Measurements from ENCODE around the gene TENM4. TPM values are rescaled to one million over a fixed set of nuclear protein-coding genes. Genes with fewer than 3 reads are reported as not detected.

Gene TENM4
- total RNA-seq, 4 donors from 2014 or later, result 0.88 to 61.5 (median 4.0) TPM

DNA sequence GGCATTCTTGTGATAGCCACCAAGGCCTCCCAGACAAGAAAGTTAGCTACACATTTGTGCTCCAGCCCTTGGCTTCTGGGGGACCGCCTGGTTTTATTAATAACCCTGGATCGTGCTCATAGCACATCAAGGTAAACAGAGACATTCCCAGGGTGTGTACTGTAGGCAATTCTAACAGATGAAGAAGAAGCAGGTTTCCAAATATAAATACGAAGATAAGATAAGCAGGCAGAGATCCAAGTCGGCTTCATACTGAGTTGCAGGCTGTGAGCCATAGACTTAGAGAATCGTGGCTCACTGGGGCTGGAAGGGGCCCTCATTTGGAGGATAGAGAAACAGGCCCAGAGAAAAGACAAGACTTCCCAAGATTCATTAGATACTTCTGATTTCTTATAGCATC is 131.4 kb downstream of the TENM4 start:
- H3K27ac ChIP-seq, result no peak overlapping the region
- no peak overlapping the region for H3K4me3 ChIP-seq
- H3K36me3 ChIP-seq, result no peaks in the 10 kb centered on the region
- TF ChIP-seq CTCF (IDR thresholded peaks at IDR 0.05), result no peak
- H3K4me1 ChIP-seq, result no peaks in the 10 kb centered on the region
- intact Hi-C loops (cut with DNase I; ENCODE audit: low total_unique reads), result no loop called here
- H3K27me3 ChIP-seq, result no peaks in the 10 kb centered on the region
- no peak for DNase-seq
- no peaks in the 10 kb centered on the region for H3K9me3 ChIP-seq

DNA sequence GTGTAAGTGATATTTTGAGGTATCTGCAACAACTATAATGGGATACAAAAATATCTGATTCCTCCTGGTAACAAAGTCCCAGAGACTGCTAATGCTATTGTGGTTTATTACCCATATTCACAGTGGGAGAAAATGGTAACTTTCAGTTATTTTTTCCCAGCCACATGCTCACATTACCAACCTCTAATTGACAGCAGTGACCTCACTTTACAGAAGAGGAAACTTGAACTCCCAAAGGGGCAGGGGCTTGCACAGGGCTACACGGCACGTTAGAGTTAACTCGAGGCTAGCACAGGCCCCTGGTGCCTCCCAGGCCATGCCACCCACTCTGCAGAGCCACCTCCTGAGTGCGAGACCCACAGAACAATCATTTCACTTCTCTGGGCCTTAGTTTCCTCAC is 132.4 kb downstream of the TENM4 start:
- DNase-seq, result no peak
- H3K9me3 ChIP-seq, result no peaks in the 10 kb centered on the region
- no peaks in the 10 kb centered on the region for H3K36me3 ChIP-seq
- no peak overlapping the region for H3K4me3 ChIP-seq
- H3K27me3 ChIP-seq, result no peaks in the 10 kb centered on the region
- no peak overlapping the region for H3K27ac ChIP-seq
- intact Hi-C loops (cut with DNase I; ENCODE audit: low total_unique reads), result no loop called here
- H3K4me1 ChIP-seq, result no peaks in the 10 kb centered on the region
- TF ChIP-seq CTCF (IDR thresholded peaks at IDR 0.05), result no peak
- TF ChIP-seq POLR2A (IDR thresholded peaks at IDR 0.05), result no peak

GRCh38 chr11:79304599-79305212 is 136.1 kb downstream of the TENM4 start:
- Histone ChIP-seq H3K4me1 (no peaks in the 10 kb centered on the region), H3K4me3 (no peak overlapping the region), H3K27me3 (no peaks in the 10 kb centered on the region), H3K9me3 (no peaks in the 10 kb centered on the region), H3K27ac (peak overlapping the region; percentile 35 to 45), H3K36me3 (no peaks in the 10 kb centered on the region)
- no peak for DNase-seq
- intact Hi-C loops (cut with DNase I; ENCODE audit: low total_unique reads), result no loop called here
- TF ChIP-seq CTCF (IDR thresholded peaks at IDR 0.05), result no peak
- no peak for TF ChIP-seq POLR2A (IDR thresholded peaks at IDR 0.05)

DNA sequence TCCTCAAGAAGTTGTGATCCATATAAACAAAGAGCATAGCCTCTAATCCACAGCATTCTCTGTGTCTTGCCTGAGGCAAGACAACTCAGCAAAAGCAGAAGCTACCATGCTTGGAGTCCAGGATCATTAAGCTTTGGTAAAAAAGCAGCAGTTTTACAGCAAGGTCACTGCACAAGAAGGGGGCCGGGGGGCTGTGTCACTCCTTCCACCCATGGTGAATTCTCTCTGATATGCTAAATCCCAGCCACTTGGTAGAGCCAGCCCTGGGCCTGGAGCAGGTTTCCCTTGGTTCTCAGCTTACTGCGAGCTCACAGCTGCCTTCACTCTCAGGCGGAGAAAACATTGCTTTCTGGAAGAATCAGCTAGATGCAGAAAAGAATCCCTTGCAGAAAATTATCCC is 144.7 kb downstream of the TENM4 start:
- Histone ChIP-seq H3K9me3 (no peaks in the 10 kb centered on the region), H3K27ac (no peak overlapping the region), H3K36me3 (no peaks in the 10 kb centered on the region), H3K27me3 (no peaks in the 10 kb centered on the region), H3K4me3 (no peak overlapping the region), H3K4me1 (no peaks in the 10 kb centered on the region)
- no peak for DNase-seq
- TF ChIP-seq POLR2A (IDR thresholded peaks at IDR 0.05) (no peak), CTCF (IDR thresholded peaks at IDR 0.05) (no peak)
- intact Hi-C loops (cut with DNase I; ENCODE audit: low total_unique reads), result no loop called here

- Histone ChIP-seq H3K27ac (no peak overlapping the region), H3K4me1 (no peaks in the 10 kb centered on the region), H3K9me3 (no peaks in the 10 kb centered on the region), H3K4me3 (no peak overlapping the region), H3K36me3 (no peaks in the 10 kb centered on the region), H3K27me3 (no peaks in the 10 kb centered on the region)
- TF ChIP-seq POLR2A (IDR thresholded peaks at IDR 0.05) (no peak), CTCF (IDR thresholded peaks at IDR 0.05) (no peak)
- DNase-seq, result no peak
- intact Hi-C loops (cut with DNase I; ENCODE audit: low total_unique reads), result no loop called here
Observed at GRCh38 chr11:79294845-79295731, 145.7 kb downstream of the TENM4 start.

All from uterus (tissue), 4 donors.